ENCODE data around the gene KRT36.

- TF ChIP-seq CTCF (IDR thresholded peaks at IDR 0.05) (no peak), EP300 (IDR thresholded peaks at IDR 0.05) (no peak), POLR2A (IDR thresholded peaks at IDR 0.05) (no peak)
Measured at GRCh38 chr17:41528959-41529353, 39.2 kb upstream of the KRT36 start.
